LNCAP (cell line): ENCODE data around the gene CHRNA10.

Experiments used
- CTCF ChIP-seq: fragments of 450-650 bp; IDR thresholded peaks from 2 replicates; pipeline ENCODE4 v1.5.1; 2017; ENCODE audit warnings: mild to moderate bottlenecking

Gene CHRNA10

DNA sequence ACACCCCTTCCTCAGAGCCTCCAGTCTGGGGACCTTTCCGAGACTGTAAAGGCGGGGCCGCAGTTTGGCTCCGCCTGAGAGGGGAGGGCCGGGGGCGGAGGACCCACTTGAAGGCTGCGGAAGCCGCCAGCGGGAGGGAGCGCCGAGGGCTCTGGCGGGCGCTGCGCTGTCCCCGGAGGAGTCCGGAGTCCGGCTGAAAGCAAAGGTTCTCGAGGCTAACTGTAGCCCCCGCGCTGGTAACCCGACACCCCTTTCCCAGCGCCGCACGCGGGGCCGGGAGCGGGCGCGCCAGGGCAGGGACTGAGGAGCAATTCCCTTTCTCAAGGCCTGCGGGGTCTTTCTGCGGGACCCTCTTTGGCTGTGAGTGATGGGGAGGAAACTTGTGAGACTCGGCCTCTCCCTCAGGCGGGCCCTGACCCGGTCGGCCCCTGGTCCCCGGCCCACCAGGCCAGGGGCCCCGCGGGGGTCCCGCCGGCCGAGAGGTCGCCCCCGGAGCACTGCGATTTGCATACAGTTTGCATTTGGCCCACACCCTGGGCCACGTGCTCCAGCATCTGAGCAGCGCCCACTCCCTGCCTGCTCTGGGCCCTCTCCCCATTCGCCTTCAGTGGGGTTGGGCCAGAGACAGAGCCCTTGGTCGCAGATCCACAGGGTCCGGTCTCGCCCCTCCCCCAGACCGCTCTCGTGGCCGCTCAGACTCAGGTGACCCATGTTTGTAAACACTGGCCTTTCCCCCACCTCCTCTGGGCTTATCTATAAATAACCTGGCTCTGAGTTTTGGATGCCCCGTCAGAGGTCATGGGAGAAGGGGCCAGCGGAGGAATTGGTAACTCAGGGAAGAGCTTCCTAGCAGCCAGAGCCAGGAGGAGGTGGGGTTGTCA lies 28.9 kb downstream of the CHRNA10 start:
- TF ChIP-seq CTCF, result no peak

DNA sequence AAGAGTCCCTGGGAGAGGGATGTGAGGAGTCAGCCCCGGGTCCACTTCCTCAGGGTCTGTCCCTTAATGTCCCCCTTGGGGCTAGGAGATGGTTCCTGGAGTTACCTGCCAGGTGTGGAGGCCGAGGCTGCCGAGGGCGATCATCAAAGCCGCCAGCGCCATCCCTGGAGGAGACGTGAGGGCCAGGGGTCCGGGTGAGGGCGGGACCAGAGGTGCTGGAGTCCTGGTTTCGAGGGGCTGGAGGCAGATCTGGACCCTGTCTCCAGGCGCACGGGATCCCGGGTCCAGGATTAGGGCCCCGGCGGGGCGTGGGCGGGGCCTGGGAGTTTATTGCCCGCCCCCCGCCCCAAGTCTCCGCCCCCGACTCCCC lies 29.5 kb downstream of the CHRNA10 start, which contains the start of gene ART5:
TSS of gene ART5 (minus strand) at position 292 of the 370 bp plus-strand sequence. CDS start at position 162, 130 bp downstream.
- TF ChIP-seq CTCF, result no peak

- no peak for TF ChIP-seq CTCF
Measured at GRCh38 chr11:3641191-3641590, 30.0 kb downstream of the CHRNA10 start.

GRCh38 chr11:3639841-3640240 lies 31.3 kb downstream of the CHRNA10 start:
- no peak for TF ChIP-seq CTCF

GRCh38 chr11:3638513-3638912 lies 32.7 kb downstream of the CHRNA10 start:
- TF ChIP-seq CTCF, result no peak

GRCh38 chr11:3637201-3637600 lies 34.0 kb downstream of the CHRNA10 start:
- no peak for TF ChIP-seq CTCF

- TF ChIP-seq CTCF, result no peak
Measured at GRCh38 chr11:3635641-3636375, 35.4 kb downstream of the CHRNA10 start.
